Ishikawa (cell line): Measurements from ENCODE around the gene FNDC11.

Source experiments
- CEBPB ChIP-seq: IDR thresholded peaks from 2 replicates; pipeline ENCODE4 v1.6.1; 2012
- CREB1 ChIP-seq: IDR thresholded peaks from 2 replicates; pipeline ENCODE4 v1.6.1; 2012; ENCODE audit warnings: low read depth
- EGR1 ChIP-seq: IDR thresholded peaks from 2 replicates; pipeline ENCODE4 v1.6.1; 2012
- EP300 ChIP-seq: IDR thresholded peaks from 2 replicates; pipeline ENCODE4 v1.6.1; 2012; ENCODE audit warnings: borderline replicate concordance
- FOXM1 ChIP-seq: IDR thresholded peaks from 2 replicates; pipeline ENCODE4 v1.6.1; 2012; ENCODE audit warnings: low read depth, borderline replicate concordance
- MAX ChIP-seq: IDR thresholded peaks from 2 replicates; pipeline ENCODE4 v1.6.1; 2012
- NFIC ChIP-seq: IDR thresholded peaks from 2 replicates; pipeline ENCODE4 v1.6.1; 2012
- RAD21 ChIP-seq: IDR thresholded peaks from 2 replicates; pipeline ENCODE4 v1.6.1; 2012; ENCODE audit warnings: low read depth
- REST ChIP-seq: IDR thresholded peaks from 2 replicates; pipeline ENCODE4 v1.6.1; 2012; ENCODE audit warnings: low read depth, mild to moderate bottlenecking
- TAF1 ChIP-seq: IDR thresholded peaks from 2 replicates; pipeline ENCODE4 v1.6.1; 2012; ENCODE audit warnings: low read depth, mild to moderate bottlenecking
- TCF12 ChIP-seq: IDR thresholded peaks from 2 replicates; pipeline ENCODE4 v1.6.1; 2012; ENCODE audit warnings: low read depth
- TEAD4 ChIP-seq: IDR thresholded peaks from 2 replicates; pipeline ENCODE4 v1.6.1; 2012
- USF1 ChIP-seq: IDR thresholded peaks from 2 replicates; pipeline ENCODE4 v1.6.1; 2012
- YY1 ChIP-seq: IDR thresholded peaks from 2 replicates; pipeline ENCODE4 v1.6.1; 2012; ENCODE audit warnings: low read depth
- ZBTB7A ChIP-seq: IDR thresholded peaks from 2 replicates; pipeline ENCODE4 v1.6.1; 2012; ENCODE audit warnings: low read depth

Gene FNDC11

GRCh38 chr20:63522981-63523611, 30.9 kb upstream of the FNDC11 start:
- TF ChIP-seq MAX (no peak), TCF12 (no peak), TAF1 (no peak), CEBPB (no peak), EP300 (no peak), NFIC (no peak), TEAD4 (no peak), USF1 (no peak), RAD21 (no peak), CREB1 (no peak), EGR1 (no peak), ZBTB7A (no peak), FOXM1 (no peak), YY1 (no peak), REST (no peak)

- TF ChIP-seq CREB1 (no peak), EGR1 (no peak), EP300 (no peak), TAF1 (no peak), CEBPB (no peak), RAD21 (no peak), FOXM1 (no peak), USF1 (no peak), YY1 (no peak), TEAD4 (no peak), REST (no peak), TCF12 (no peak), NFIC (no peak), ZBTB7A (no peak), MAX (no peak)
These were observed 28.8 kb upstream of the FNDC11 start for GRCh38 chr20:63525185-63525584.

GRCh38 chr20:63525971-63526370, 28.0 kb upstream of the FNDC11 start:
- TF ChIP-seq ZBTB7A, result no peak
- no peak for TF ChIP-seq CREB1
- no peak for TF ChIP-seq YY1
- TF ChIP-seq NFIC, result no peak

DNA sequence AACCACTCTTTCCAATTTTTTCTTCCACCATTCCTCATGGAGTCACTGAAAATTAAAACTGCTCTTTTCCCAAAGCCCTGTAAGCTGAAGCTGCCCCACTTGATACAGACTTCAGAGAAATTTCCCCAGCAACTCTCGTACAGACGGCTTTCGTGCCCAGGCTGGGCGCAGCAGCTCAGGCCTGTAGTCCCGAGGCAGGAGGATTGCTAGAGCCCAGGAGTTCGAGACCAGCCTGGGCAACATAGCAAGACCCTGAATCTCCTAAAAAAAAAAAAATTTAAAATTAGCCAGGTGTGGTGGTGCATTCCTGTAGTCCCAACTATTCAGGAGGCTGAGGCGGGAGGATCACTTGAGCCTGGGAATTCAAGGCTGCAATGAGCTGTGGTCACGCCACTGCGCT, 26.8 kb upstream of the FNDC11 start:
- TF ChIP-seq CREB1 (no peak), MAX (no peak), CEBPB (no peak), EGR1 (no peak), TAF1 (no peak), USF1 (no peak), REST (no peak), FOXM1 (no peak), YY1 (no peak), NFIC (no peak), TCF12 (no peak)
